LNCAP (cell line): ENCODE results near the gene POLG.

Experiments used
- TF ChIP-seq, protein P1 (sequence below): fragments of 450-650 bp; IDR thresholded peaks from 2 replicates; pipeline ENCODE4 v1.5.1; 2017; ENCODE audit warnings: mild to moderate bottlenecking

POLG gene

GRCh38 chr15:89330881-89331595 is 3.6 kb downstream of the POLG start:
- TF ChIP-seq, protein P1, sequence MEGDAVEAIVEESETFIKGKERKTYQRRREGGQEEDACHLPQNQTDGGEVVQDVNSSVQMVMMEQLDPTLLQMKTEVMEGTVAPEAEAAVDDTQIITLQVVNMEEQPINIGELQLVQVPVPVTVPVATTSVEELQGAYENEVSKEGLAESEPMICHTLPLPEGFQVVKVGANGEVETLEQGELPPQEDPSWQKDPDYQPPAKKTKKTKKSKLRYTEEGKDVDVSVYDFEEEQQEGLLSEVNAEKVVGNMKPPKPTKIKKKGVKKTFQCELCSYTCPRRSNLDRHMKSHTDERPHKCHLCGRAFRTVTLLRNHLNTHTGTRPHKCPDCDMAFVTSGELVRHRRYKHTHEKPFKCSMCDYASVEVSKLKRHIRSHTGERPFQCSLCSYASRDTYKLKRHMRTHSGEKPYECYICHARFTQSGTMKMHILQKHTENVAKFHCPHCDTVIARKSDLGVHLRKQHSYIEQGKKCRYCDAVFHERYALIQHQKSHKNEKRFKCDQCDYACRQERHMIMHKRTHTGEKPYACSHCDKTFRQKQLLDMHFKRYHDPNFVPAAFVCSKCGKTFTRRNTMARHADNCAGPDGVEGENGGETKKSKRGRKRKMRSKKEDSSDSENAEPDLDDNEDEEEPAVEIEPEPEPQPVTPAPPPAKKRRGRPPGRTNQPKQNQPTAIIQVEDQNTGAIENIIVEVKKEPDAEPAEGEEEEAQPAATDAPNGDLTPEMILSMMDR, result no peak

DNA sequence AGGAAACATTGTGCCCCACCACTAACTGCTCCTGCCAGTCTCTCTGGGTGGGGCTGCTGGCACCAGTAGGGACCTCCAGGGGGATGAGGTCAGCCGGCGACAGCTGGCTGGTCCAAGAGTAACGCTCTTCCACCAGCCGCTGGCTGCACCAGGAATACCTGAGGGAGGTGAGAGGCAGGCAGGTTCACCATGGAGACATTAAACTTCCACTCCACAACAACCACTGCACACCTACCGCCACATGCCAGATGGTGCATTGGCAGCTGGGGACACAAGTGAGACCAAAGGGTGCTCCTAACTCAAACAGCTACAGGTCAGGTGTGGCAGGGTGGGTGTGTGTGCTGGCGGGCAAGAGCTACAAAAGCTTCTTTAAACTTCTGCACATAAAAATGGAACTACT is 4.5 kb downstream of the POLG start:
- TF ChIP-seq, protein P1, result no peak

DNA sequence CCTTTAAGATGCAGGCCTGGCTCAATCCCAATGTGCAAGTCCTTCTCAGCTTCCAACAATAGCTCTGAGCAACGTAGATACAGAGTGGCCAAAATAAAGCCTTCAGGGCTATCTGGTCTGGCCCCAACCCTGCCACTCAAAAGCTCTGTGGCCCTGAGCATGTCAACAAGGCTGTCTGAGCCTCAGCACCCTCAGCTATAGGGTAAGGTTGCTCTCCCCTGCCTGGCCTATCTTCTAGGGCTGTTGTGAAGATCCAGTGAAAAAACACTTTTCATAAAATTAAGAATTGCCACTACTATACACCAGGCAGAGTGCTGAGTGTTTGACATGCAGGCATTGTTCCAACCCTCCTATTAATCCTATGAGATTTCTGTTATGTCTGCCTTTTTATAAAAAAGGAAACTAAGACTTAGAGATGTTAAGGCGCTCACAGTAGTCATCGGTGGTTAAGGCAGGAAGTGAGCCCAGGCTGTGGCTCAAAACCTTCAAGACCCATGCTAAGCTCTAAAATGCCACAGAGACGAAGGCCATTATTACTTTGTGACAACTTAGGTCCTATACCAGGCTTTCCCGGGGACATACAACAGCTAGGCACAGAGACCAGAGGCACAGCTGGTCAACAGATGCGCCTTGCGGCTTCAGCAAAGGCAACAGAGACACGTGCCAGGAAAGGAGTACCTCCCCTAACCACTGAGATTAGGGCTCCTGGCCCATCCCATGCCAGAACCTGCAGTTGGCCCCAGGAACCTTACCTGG is 5.1 kb downstream of the POLG start:
- TF ChIP-seq, protein P1, result no peak

DNA sequence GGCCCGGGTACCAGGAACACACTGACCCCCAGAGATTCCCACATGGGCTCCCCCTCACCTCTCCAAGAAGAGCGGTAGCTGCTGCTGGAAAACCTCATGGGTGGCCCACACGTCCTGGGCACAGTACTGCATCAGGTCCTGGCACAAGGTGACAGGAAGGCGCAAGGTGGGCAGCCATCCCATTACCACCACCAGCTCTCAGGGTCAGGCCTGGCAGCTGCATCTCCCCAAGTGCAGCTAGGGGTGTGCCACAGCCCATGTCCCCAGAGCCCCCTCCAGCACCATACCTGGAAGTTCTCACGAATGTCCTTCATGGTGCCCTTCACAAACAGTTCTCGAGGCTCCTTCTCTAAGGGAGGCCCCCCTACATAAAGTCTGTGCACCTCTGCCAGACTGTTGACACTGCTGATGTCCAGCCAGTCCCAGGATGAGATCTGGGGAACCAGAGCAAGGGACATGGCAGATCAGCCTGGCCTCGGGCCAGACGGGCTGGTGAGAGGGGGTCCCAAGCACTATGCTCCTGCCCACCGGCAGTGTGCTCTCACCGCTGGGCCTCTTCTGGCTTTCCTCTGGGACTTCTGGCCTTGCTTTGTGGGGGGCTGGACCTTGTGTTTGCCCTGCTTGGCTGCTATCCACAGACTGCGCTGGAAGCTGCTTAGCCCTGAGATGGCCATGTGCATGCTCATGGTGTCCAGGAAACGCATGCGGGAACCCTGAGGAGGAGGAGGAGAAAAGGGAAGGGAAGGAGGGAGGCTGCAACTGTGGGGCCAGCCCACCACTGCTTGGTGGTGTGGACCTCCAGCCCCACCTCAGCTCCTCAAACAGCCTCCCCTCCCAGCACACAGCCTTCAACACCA is 6.0 kb downstream of the POLG start:
- TF ChIP-seq, protein P1, result no peak

GRCh38 chr15:89327113-89327512 is 7.5 kb downstream of the POLG start:
- TF ChIP-seq, protein P1, result no peak

DNA sequence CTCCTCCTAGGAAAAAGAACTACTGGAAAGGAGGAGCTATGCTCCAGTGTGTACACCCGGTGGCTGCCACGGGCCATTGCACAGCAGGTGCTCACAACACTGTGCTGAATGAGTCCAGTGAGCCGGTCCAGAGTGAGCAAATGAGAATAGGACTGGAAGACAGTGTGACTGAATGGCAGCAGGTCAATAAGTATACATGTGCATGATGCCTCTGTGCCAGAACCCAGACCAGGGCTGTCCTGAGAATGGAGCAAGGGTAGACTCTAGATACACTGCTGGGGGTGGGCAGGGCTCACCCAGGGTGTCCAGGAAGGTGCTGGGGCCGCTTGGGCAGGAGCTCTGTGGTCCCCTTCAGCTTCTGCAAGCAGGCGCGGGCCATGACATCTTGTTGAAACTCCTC is 8.3 kb downstream of the POLG start:
- TF ChIP-seq, protein P1, result no peak

- TF ChIP-seq, protein P1, result no peak
Observed at GRCh38 chr15:89325039-89325803, 9.4 kb downstream of the POLG start.
